Skin epidermis (tissue), 12 donors: ENCODE results near the gene DOP1B.
"Not testable (repeated sequence)": the region's sequence is repeated elsewhere in the genome, so short reads cannot be mapped to it uniquely, and the experiment has no call there.

Experiments used
- H3K27ac ChIP-seq, 21 experiments: fragments of 200-600 bp; sonication (generic) in 11 of 21; one replicate each; pipeline ENCODE4 v1.5.0; 2020; ENCODE audit warnings: mild to moderate bottlenecking in 3 of 21, inconsistent platforms in 2 of 21, moderate library complexity in 2 of 21
- H3K4me3 ChIP-seq, 7 experiments: fragments of 200-600 bp; sonication (generic) in 2 of 7; one replicate each; pipeline ENCODE4 v1.5.0; 2020; ENCODE audit warnings: inconsistent platforms in 2 of 7, mild to moderate bottlenecking in 2 of 7, moderate library complexity in 1 of 7

The DOP1B gene

GRCh38 chr21:36193200-36193599 is 36.6 kb downstream of the DOP1B start:
- H3K27ac ChIP-seq: peak overlapping the region in 2 of 21 experiments; percentile 0 to 18
- H3K4me3 ChIP-seq: no peak overlapping the region

DNA sequence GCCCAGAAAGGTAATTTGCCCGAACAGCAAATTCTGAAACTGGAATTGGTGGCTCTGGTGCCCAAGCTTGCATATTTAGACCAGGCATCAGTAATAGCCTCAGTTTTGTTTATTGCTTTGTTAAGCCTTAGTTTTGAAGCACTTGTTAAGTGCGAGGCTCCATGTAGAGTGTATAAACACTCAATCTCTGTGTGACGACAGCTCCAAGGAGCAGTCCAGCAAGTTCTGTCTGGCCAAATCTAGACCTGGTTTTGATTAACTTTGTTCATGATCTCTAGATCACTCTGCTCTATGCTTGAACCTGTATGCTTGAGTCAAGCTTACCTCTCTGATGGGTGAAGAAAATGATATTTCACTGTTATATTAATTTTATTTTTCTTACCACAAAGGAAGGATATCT is 37.4 kb downstream of the DOP1B start:
- Histone ChIP-seq H3K4me3 (no peak overlapping the region), H3K27ac (peak overlapping the region in 2 of 21 experiments; percentile 0 to 18)

DNA sequence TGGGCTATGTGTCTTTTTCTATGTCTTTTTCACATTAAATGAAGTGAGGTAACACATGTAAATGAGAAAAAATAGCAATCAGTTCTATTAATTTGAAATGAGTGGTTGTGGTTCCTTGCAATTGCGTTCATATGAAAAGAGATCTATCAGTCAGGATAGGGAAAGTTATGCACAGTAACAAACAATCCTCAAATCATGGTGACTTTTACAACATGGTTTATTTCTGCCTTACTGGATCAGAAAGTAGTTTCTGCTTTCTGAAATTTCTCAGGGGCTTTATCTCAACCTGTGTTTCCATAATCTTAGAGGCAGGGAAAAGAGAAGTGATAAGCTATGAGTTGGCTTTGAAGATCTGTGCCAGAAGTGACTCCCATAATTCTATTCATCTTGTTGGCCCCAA is 39.0 kb downstream of the DOP1B start:
- no peak overlapping the region for H3K27ac ChIP-seq

GRCh38 chr21:36199021-36199420 is 42.4 kb downstream of the DOP1B start:
- H3K27ac ChIP-seq: peak overlapping the region in 1 of 21 experiments; percentile 41
- no peak overlapping the region for H3K4me3 ChIP-seq

More for the DNA sequence above, 39.0 kb downstream of the DOP1B start:
- no peak overlapping the region for H3K4me3 ChIP-seq

DNA sequence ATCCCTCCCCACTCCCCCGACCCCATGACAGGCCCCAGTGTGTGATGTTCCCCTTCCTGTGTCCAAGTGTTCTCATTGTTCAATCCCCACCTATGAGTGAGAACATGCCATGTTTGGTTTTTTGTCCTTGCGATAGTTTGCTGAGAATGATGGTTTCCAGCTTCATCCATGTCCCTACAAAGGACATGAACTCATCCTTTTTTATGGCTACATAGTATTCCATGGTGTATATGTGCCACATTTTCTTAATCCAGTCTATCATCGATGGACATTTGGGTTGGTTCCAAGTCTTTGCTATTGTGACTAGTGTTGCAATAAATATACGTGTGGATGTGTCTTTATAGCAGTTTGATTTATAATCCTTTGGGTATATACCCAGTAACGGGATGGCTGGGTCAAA is 43.0 kb downstream of the DOP1B start:
- not testable (repeated sequence) for H3K4me3 ChIP-seq, H3K27ac ChIP-seq

DNA sequence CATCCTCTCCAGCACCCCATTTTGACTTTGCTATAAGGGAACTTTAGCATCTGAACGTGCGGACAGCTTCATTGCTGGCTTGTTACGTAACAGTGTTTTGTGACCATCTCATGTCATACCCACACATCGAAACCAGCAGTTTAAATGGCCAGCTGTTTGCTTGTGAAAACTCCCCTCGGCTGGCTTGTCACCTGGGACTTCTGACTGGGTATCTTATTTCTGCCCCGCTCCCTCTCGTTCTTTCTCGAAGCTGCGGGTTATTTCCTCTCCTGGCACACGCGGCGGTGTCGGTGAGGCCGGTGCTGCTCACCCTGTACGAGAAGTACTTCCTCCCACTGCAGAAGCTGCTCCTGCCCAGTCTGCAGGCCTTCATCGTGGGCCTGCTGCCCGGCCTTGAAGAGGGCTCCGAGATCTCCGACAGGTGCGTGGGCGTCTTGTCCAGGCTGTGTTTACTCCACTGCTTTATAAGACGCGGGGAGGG is 43.5 kb downstream of the DOP1B start:
- Histone ChIP-seq H3K4me3 (no peak overlapping the region), H3K27ac (no peak overlapping the region)

GRCh38 chr21:36202726-36203602 is 46.3 kb downstream of the DOP1B start:
- Histone ChIP-seq H3K4me3 (no peak overlapping the region), H3K27ac (peak overlapping the region in 5 of 21 experiments; percentile 11 to 45 (median 37))

DNA sequence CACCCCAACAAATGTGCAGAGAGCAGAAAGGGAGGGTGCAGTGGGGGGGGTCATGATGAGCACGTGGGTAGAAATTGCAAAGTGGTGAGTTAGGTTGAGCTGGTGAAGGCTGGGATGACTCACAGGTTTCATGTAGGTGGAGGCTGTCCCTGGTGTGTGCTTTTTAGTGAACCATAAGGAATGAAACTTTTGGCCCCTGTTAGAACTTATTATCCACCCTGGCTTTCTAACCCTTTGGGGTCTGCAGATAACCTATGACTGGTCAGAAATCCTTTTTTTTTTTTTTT is 46.9 kb downstream of the DOP1B start:
- Histone ChIP-seq H3K27ac (peak overlapping the region in 4 of 21 experiments; percentile 18 to 44 (median 31)), H3K4me3 (no peak overlapping the region)

GRCh38 chr21:36204980-36205379 is 48.4 kb downstream of the DOP1B start:
- Histone ChIP-seq H3K27ac (no peak overlapping the region), H3K4me3 (no peak overlapping the region)

- no peak overlapping the region for H3K27ac ChIP-seq
- H3K4me3 ChIP-seq: no peak overlapping the region
Observed at GRCh38 chr21:36205962-36206361, 49.3 kb downstream of the DOP1B start.
